Aorta (tissue), 5 donors: ENCODE measurements around the gene SSH3. TPM values are rescaled to one million over a fixed set of nuclear protein-coding genes. Genes with fewer than 3 reads are reported as not detected.
A peak's percentile ranks its signal among the peaks of the same experiment; 100 is the strongest.

Source experiments
- ATAC-seq: fragments of 200-7000 bp; cut with Tn5 transposase; one replicate; pipeline ENCODE4 v1.9.1; 2022; ENCODE audit warnings: moderate library complexity; ENCODE audit not compliant: low FRiP score
- DNase-seq, 2 donors: peaks; one replicate each; pipeline ENCODE4 v3.0.0-alpha.2; 2020
- H3K27ac ChIP-seq, 2 donors: one replicate each; pipeline ENCODE4 v1.5.1; 2013; ENCODE audit warnings: low read length in 2 of 2, mild to moderate bottlenecking in 2 of 2, moderate library complexity in 2 of 2, control low read depth in 1 of 2, inconsistent platforms in 1 of 2, low read depth in 1 of 2
- H3K27me3 ChIP-seq, 2 donors: one replicate each; pipeline ENCODE4 v1.6.1; 2013; ENCODE audit warnings: control low read depth in 1 of 2, low read length in 1 of 2, mild to moderate bottlenecking in 1 of 2, moderate library complexity in 1 of 2; ENCODE audit not compliant: insufficient read depth in 2 of 2, control insufficient read depth in 1 of 2
- H3K36me3 ChIP-seq, 2 donors: one replicate each; pipeline ENCODE4 v1.6.1; 2013; ENCODE audit warnings: control low read depth in 1 of 2, low read length in 1 of 2, mild to moderate bottlenecking in 1 of 2; ENCODE audit not compliant: insufficient read depth in 2 of 2, control insufficient read depth in 1 of 2
- H3K4me1 ChIP-seq, 2 donors: one replicate each; pipeline ENCODE4 v1.6.1; 2013; ENCODE audit warnings: low read length in 2 of 2, control low read depth in 1 of 2, mild to moderate bottlenecking in 1 of 2, moderate library complexity in 1 of 2; ENCODE audit not compliant: insufficient read depth in 2 of 2, control insufficient read depth in 1 of 2
- H3K4me3 ChIP-seq, 2 donors: one replicate each; pipeline ENCODE4 v1.5.1; 2013; ENCODE audit warnings: low read length in 2 of 2, control low read depth in 1 of 2, mild to moderate bottlenecking in 1 of 2
- H3K9me3 ChIP-seq: one replicate; pipeline ENCODE4 v1.6.1; 2013; ENCODE audit warnings: mild to moderate bottlenecking, low read length; ENCODE audit not compliant: control insufficient read depth
- WGBS, 2 donors: extraction: QIAGEN DNeasy Blood & Tissue Kit; methylation state at CpG; one replicate each; pipeline ENCODE4 v1.1.7; 2013; 5-methylcytosine and 5-hydroxymethylcytosine counted together
- intact Hi-C, 2 donors: fragments of 100-400 bp; cut with DNase I; formaldehyde crosslinking; loops; one replicate each; pipeline versions ENCODE4 v1.14.2 to v1.15.0; 2022
- polyA plus RNA-seq, 2 donors: library from polyadenylated mRNA; stranded (reverse); fragments of 200-250 nt; gene quantifications; one replicate each; pipeline ENCODE4 v1.2.3, GENCODE V29; 2013
- total RNA-seq, 2 donors: library from RNA; stranded (reverse); fragmentation: NEBNext Ultra II Directional; extraction: Animal tissue kit (Norgen Biotek cat#: 25700); gene quantifications; one replicate each; pipeline ENCODE4 v1.2.1, GENCODE V29; 2021
- donor health status: healthy with polysubstance abuse.
- donor health status: Bipolar disorder and iron deficiency.
- donor health status: DM: no; HTN: no; CAD: no.
- donor health status: DM: no; HTN: no; CAD: no.
- donor health status: DM: yes; HTN: yes; CAD: no.

Gene SSH3
- total and polyA plus RNA-seq, 4 donors = 13.3 to 37.0 (median 25.7) TPM

GRCh38 chr11:67300256-67300755, 3.0 kb upstream of the SSH3 start:
- ATAC-seq (no peak), DNase-seq (peak in 1 of 2 donors; percentile 23)
- intact Hi-C loops = no loop called here
- H3K4me1 ChIP-seq = no peaks in the 10 kb centered on the region
- WGBS, 2 donors = 92 to 93% methylated on average over 13 of the region's 13 CpGs
- H3K4me3 ChIP-seq = no peak overlapping the region
- H3K27me3 ChIP-seq = no peaks in the 10 kb centered on the region
- H3K36me3 ChIP-seq = peaks cover 0 to 3% of the 10 kb centered on the region in 2 donors
- H3K9me3 ChIP-seq = no peaks in the 10 kb centered on the region
- H3K27ac ChIP-seq = no peak overlapping the region

GRCh38 chr11:67300756-67301312, 2.5 kb upstream of the SSH3 start:
- H3K4me1 ChIP-seq = no peaks in the 10 kb centered on the region
- 87 to 89% methylated on average over 22 of the region's 22 CpGs for WGBS, 2 donors
- intact Hi-C loops = no loop called here
- no peak for ATAC-seq
- no peaks in the 10 kb centered on the region for H3K27me3 ChIP-seq
- H3K4me3 ChIP-seq = no peak overlapping the region
- H3K36me3 ChIP-seq = peaks cover 0 to 3% of the 10 kb centered on the region in 2 donors
- peak in 1 of 2 donors; percentile 73 for DNase-seq
- H3K27ac ChIP-seq = no peak overlapping the region
- H3K9me3 ChIP-seq = no peaks in the 10 kb centered on the region

GRCh38 chr11:67301313-67301921, 1.9 kb upstream of the SSH3 start:
- H3K36me3 ChIP-seq = peaks cover 0 to 3% of the 10 kb centered on the region in 2 donors
- H3K27me3 ChIP-seq = no peaks in the 10 kb centered on the region
- H3K27ac ChIP-seq = no peak overlapping the region

GRCh38 chr11:67301951-67302516, 1.3 kb upstream of the SSH3 start:
- Histone ChIP-seq H3K36me3 (peaks cover 0 to 3% of the 10 kb centered on the region in 2 donors), H3K27ac (no peak overlapping the region), H3K4me1 (no peaks in the 10 kb centered on the region), H3K4me3 (no peak overlapping the region), H3K9me3 (no peaks in the 10 kb centered on the region), H3K27me3 (no peaks in the 10 kb centered on the region)
- 82 to 86% methylated on average over 15 of the region's 15 CpGs for WGBS, 2 donors
- intact Hi-C loops = no loop called here
- peak; percentile 47 to 77 for DNase-seq
- ATAC-seq = no peak

More at GRCh38 chr11:67301313-67301921, 1.9 kb upstream of the SSH3 start:
- H3K4me1 ChIP-seq = no peaks in the 10 kb centered on the region
- WGBS, 2 donors = 89 to 90% methylated on average over 28 of the region's 28 CpGs
- DNase-seq (peak in 1 of 2 donors; percentile 78), ATAC-seq (no peak)
- intact Hi-C loops = no loop called here
- H3K9me3 ChIP-seq = no peaks in the 10 kb centered on the region
- H3K4me3 ChIP-seq = no peak overlapping the region

- Histone ChIP-seq H3K27ac (no peak overlapping the region), H3K4me3 (peak overlapping the region; percentile 67 to 69), H3K4me1 (no peaks in the 10 kb centered on the region), H3K27me3 (no peaks in the 10 kb centered on the region), H3K36me3 (peaks cover 0 to 3% of the 10 kb centered on the region in 2 donors), H3K9me3 (no peaks in the 10 kb centered on the region)
- DNase-seq = peak in 1 of 2 donors; percentile 81
- ATAC-seq = peak; percentile 33
- intact Hi-C loops = no loop called here
- 22 to 28% methylated on average over 23 of the region's 23 CpGs for WGBS, 2 donors
Measured at GRCh38 chr11:67302571-67303131, 679 bp upstream of the SSH3 start.

GRCh38 chr11:67303835-67304411, 593 bp downstream of the SSH3 start:
- DNase-seq = peak in 1 of 2 donors; percentile 79
- Histone ChIP-seq H3K4me3 (peak overlapping the region; percentile 67 to 69), H3K4me1 (no peaks in the 10 kb centered on the region), H3K9me3 (no peaks in the 10 kb centered on the region), H3K36me3 (peaks cover 0 to 3% of the 10 kb centered on the region in 2 donors), H3K27ac (peak overlapping the region in 1 of 2 donors; percentile 9), H3K27me3 (no peaks in the 10 kb centered on the region)
- WGBS, 2 donors = 1 to 2% methylated on average over 34 to 43 of the region's 43 CpGs
- intact Hi-C loops = no loop called here
- peak; percentile 27 for ATAC-seq

GRCh38 chr11:67304511-67305113, 1.3 kb downstream of the SSH3 start:
- peak overlapping the region in 1 of 2 donors; percentile 67 for H3K4me3 ChIP-seq
- ATAC-seq (no peak), DNase-seq (peak in 1 of 2 donors; percentile 69)
- H3K4me1 ChIP-seq = no peaks in the 10 kb centered on the region
- H3K9me3 ChIP-seq = no peaks in the 10 kb centered on the region
- WGBS, 2 donors = 85 to 87% methylated on average over 14 of the region's 14 CpGs
- intact Hi-C loops = no loop called here
- H3K27ac ChIP-seq = no peak overlapping the region
- H3K36me3 ChIP-seq = peaks cover 0 to 3% of the 10 kb centered on the region in 2 donors
- H3K27me3 ChIP-seq = no peaks in the 10 kb centered on the region

- no peaks in the 10 kb centered on the region for H3K36me3 ChIP-seq
Measured at GRCh38 chr11:67306769-67307544, 3.6 kb downstream of the SSH3 start.

More at GRCh38 chr11:67306769-67307544, 3.6 kb downstream of the SSH3 start:
- no peak overlapping the region for H3K27ac ChIP-seq
- H3K27me3 ChIP-seq = no peaks in the 10 kb centered on the region
- intact Hi-C loops = no loop called here
- WGBS, 2 donors = 90 to 91% methylated on average over 19 of the region's 19 CpGs
- H3K4me1 ChIP-seq = no peaks in the 10 kb centered on the region
- peak in 1 of 2 donors; percentile 60 for DNase-seq
- no peaks in the 10 kb centered on the region for H3K9me3 ChIP-seq
- H3K4me3 ChIP-seq = no peak overlapping the region
- ATAC-seq = no peak
